Panc1 (cell line): ENCODE data around the gene MUS81.

Experiments
- POLR2AphosphoS5 ChIP-seq: IDR thresholded peaks from 2 replicates; pipeline ENCODE4 v1.6.1; 2012; ENCODE audit warnings: mild to moderate bottlenecking, low read depth, low read length, moderate library complexity
- SIN3A ChIP-seq: IDR thresholded peaks from 2 replicates; pipeline ENCODE4 v1.6.1; 2012; ENCODE audit warnings: low read depth, mild to moderate bottlenecking, low read length, moderate library complexity, borderline replicate concordance; ENCODE audit not compliant: insufficient read depth
- TF ChIP-seq, protein P1 (sequence below): fragments of 450-650 bp; IDR thresholded peaks from 2 replicates; pipeline ENCODE4 v1.5.1; 2017; ENCODE audit warnings: mild to moderate bottlenecking
- TF ChIP-seq, protein P2 (sequence below), 2 experiments: IDR thresholded peaks; 2 replicates each; pipeline ENCODE4 v1.6.1; 2011 to 2012; ENCODE audit warnings: low read depth in 2 of 2, control low read depth in 1 of 2, low read length in 1 of 2, mild to moderate bottlenecking in 1 of 2, moderate library complexity in 1 of 2; ENCODE audit not compliant: insufficient read depth in 1 of 2

GRCh38 chr11:65854161-65854592 is 6.1 kb upstream of the MUS81 start:
- TF ChIP-seq POLR2AphosphoS5 (no peak), SIN3A (no peak)
- TF ChIP-seq, protein P1, sequence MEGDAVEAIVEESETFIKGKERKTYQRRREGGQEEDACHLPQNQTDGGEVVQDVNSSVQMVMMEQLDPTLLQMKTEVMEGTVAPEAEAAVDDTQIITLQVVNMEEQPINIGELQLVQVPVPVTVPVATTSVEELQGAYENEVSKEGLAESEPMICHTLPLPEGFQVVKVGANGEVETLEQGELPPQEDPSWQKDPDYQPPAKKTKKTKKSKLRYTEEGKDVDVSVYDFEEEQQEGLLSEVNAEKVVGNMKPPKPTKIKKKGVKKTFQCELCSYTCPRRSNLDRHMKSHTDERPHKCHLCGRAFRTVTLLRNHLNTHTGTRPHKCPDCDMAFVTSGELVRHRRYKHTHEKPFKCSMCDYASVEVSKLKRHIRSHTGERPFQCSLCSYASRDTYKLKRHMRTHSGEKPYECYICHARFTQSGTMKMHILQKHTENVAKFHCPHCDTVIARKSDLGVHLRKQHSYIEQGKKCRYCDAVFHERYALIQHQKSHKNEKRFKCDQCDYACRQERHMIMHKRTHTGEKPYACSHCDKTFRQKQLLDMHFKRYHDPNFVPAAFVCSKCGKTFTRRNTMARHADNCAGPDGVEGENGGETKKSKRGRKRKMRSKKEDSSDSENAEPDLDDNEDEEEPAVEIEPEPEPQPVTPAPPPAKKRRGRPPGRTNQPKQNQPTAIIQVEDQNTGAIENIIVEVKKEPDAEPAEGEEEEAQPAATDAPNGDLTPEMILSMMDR = no peak
- TF ChIP-seq, protein P2, sequence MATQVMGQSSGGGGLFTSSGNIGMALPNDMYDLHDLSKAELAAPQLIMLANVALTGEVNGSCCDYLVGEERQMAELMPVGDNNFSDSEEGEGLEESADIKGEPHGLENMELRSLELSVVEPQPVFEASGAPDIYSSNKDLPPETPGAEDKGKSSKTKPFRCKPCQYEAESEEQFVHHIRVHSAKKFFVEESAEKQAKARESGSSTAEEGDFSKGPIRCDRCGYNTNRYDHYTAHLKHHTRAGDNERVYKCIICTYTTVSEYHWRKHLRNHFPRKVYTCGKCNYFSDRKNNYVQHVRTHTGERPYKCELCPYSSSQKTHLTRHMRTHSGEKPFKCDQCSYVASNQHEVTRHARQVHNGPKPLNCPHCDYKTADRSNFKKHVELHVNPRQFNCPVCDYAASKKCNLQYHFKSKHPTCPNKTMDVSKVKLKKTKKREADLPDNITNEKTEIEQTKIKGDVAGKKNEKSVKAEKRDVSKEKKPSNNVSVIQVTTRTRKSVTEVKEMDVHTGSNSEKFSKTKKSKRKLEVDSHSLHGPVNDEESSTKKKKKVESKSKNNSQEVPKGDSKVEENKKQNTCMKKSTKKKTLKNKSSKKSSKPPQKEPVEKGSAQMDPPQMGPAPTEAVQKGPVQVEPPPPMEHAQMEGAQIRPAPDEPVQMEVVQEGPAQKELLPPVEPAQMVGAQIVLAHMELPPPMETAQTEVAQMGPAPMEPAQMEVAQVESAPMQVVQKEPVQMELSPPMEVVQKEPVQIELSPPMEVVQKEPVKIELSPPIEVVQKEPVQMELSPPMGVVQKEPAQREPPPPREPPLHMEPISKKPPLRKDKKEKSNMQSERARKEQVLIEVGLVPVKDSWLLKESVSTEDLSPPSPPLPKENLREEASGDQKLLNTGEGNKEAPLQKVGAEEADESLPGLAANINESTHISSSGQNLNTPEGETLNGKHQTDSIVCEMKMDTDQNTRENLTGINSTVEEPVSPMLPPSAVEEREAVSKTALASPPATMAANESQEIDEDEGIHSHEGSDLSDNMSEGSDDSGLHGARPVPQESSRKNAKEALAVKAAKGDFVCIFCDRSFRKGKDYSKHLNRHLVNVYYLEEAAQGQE (IDR thresholded peaks at IDR 0.05; ENCODE audit: insufficient read depth in 1 of 2, low read depth in 2 of 2, low read length in 1 of 2) = no peak
